GM12891 (cell line): ENCODE data around the gene CYP24A1.

ENCODE experiments used
- PAX5 ChIP-seq: IDR thresholded peaks from 2 replicates; pipeline ENCODE4 v1.6.1; 2011; ENCODE audit warnings: low read length, moderate library complexity, mild to moderate bottlenecking; ENCODE audit not compliant: insufficient read depth, severe bottlenecking
- POLR2A ChIP-seq: IDR thresholded peaks from 2 replicates; pipeline ENCODE4 v1.6.1; 2011; ENCODE audit warnings: low read depth, low read length, control low read depth
- POLR2AphosphoS5 ChIP-seq: IDR thresholded peaks from 2 replicates; pipeline ENCODE4 v1.6.1; 2011; ENCODE audit warnings: low read depth, low read length, control low read depth
- POU2F2 ChIP-seq: IDR thresholded peaks from 2 replicates; pipeline ENCODE4 v1.6.1; 2011; ENCODE audit warnings: low read depth, mild to moderate bottlenecking, control low read depth, low read length, moderate library complexity
- SPI1 ChIP-seq: IDR thresholded peaks from 2 replicates; pipeline ENCODE4 v1.6.1; 2011; ENCODE audit warnings: low read depth, low read length, control low read depth
- TAF1 ChIP-seq: IDR thresholded peaks from 2 replicates; pipeline ENCODE4 v1.6.1; 2011; ENCODE audit warnings: low read depth, low read length, control low read depth

- TF ChIP-seq POLR2AphosphoS5 = no peak
- no peak for TF ChIP-seq POLR2A
- no peak for TF ChIP-seq TAF1
- TF ChIP-seq SPI1 = no peak
- no peak for TF ChIP-seq PAX5
- no peak for TF ChIP-seq POU2F2
These were observed 26.0 kb upstream of the CYP24A1 start for GRCh38 chr20:54199721-54200176.
